HL-60 (cell line): Measurements from ENCODE around the gene ASPRV1.
A peak's percentile ranks its signal among the peaks of the same experiment; 100 is the strongest.

ENCODE experiments used
- DNase-seq, 2 experiments: peaks; one replicate each; pipeline ENCODE4 v3.0.0-alpha.2; 2010 to 2020; ENCODE audit warnings: low read depth in 1 of 2, low spot score in 1 of 2
- H3K27ac ChIP-seq: fragments of 250-450 bp; sonication (Bioruptor Pico); replicated peaks from 2 replicates; pipeline ENCODE4 v1.5.1; 2020; ENCODE audit warnings: mild to moderate bottlenecking, moderate library complexity
- H3K27me3 ChIP-seq: fragments of 250-450 bp; sonication (Bioruptor Pico); 2 replicates; pipeline ENCODE4 v1.5.1; 2021; ENCODE audit warnings: mild to moderate bottlenecking, moderate library complexity; ENCODE audit not compliant: insufficient read depth, poor library complexity, severe bottlenecking
- H3K4me3 ChIP-seq: replicated peaks from 2 replicates; pipeline ENCODE4 v1.5.1; 2011; ENCODE audit warnings: mild to moderate bottlenecking, control low read depth, low read length; ENCODE audit not compliant: insufficient read depth
- GABPA ChIP-seq: IDR thresholded peaks from 2 replicates; pipeline ENCODE4 v1.6.1; 2012; ENCODE audit warnings: low read depth
- POLR2AphosphoS5 ChIP-seq: IDR thresholded peaks from 2 replicates; pipeline ENCODE4 v1.6.1; 2012; ENCODE audit warnings: low read depth
- SPI1 ChIP-seq: IDR thresholded peaks from 2 replicates; pipeline ENCODE4 v1.6.1; 2012; ENCODE audit warnings: low read depth, mild to moderate bottlenecking, borderline replicate concordance
- TF ChIP-seq, protein P1 (sequence below): IDR thresholded peaks from one replicate; pipeline ENCODE4 v1.5.1; 2011; ENCODE audit warnings: low read length, control low read depth, inconsistent platforms; ENCODE audit not compliant: insufficient read depth
- TF ChIP-seq, protein P2 (sequence below): IDR thresholded peaks from 2 replicates; pipeline ENCODE4 v1.6.1; 2012; ENCODE audit warnings: low read depth; ENCODE audit not compliant: insufficient replicate concordance

Gene ASPRV1

DNA sequence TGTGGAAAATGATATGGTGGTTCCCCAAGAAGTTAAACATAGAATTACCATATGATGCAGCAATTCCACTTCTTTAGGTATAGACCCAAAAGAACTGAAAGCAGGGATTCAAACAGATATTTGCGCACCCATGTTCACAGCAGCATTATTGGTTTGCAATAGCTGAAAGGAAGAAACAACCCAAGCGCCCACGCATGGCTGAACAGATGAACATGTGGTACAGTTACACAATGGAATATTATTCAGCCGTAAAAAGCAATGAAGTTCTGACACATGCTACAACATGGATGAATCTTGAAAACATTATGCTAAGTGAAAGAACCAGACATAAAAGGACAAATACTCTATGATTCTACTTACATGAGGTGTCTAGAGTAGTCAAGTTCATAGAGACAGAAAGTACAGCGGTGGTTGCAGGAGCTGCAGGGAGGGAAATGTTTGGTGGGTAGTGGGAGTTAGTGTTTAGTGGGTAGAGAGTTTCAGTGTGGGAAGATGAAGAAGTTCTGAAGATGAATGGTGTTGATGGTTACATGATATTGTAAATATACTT, 26.7 kb upstream of the ASPRV1 start:
- TF ChIP-seq, protein P1, sequence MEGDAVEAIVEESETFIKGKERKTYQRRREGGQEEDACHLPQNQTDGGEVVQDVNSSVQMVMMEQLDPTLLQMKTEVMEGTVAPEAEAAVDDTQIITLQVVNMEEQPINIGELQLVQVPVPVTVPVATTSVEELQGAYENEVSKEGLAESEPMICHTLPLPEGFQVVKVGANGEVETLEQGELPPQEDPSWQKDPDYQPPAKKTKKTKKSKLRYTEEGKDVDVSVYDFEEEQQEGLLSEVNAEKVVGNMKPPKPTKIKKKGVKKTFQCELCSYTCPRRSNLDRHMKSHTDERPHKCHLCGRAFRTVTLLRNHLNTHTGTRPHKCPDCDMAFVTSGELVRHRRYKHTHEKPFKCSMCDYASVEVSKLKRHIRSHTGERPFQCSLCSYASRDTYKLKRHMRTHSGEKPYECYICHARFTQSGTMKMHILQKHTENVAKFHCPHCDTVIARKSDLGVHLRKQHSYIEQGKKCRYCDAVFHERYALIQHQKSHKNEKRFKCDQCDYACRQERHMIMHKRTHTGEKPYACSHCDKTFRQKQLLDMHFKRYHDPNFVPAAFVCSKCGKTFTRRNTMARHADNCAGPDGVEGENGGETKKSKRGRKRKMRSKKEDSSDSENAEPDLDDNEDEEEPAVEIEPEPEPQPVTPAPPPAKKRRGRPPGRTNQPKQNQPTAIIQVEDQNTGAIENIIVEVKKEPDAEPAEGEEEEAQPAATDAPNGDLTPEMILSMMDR = no peak
- no peak for TF ChIP-seq SPI1
- TF ChIP-seq, protein P2, sequence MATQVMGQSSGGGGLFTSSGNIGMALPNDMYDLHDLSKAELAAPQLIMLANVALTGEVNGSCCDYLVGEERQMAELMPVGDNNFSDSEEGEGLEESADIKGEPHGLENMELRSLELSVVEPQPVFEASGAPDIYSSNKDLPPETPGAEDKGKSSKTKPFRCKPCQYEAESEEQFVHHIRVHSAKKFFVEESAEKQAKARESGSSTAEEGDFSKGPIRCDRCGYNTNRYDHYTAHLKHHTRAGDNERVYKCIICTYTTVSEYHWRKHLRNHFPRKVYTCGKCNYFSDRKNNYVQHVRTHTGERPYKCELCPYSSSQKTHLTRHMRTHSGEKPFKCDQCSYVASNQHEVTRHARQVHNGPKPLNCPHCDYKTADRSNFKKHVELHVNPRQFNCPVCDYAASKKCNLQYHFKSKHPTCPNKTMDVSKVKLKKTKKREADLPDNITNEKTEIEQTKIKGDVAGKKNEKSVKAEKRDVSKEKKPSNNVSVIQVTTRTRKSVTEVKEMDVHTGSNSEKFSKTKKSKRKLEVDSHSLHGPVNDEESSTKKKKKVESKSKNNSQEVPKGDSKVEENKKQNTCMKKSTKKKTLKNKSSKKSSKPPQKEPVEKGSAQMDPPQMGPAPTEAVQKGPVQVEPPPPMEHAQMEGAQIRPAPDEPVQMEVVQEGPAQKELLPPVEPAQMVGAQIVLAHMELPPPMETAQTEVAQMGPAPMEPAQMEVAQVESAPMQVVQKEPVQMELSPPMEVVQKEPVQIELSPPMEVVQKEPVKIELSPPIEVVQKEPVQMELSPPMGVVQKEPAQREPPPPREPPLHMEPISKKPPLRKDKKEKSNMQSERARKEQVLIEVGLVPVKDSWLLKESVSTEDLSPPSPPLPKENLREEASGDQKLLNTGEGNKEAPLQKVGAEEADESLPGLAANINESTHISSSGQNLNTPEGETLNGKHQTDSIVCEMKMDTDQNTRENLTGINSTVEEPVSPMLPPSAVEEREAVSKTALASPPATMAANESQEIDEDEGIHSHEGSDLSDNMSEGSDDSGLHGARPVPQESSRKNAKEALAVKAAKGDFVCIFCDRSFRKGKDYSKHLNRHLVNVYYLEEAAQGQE = no peak
- no peak for TF ChIP-seq GABPA
- no peak for TF ChIP-seq POLR2AphosphoS5
- H3K27ac ChIP-seq = no peak overlapping the region
- no peaks in the 10 kb centered on the region for H3K27me3 ChIP-seq
- H3K4me3 ChIP-seq = no peak overlapping the region
- no peak for DNase-seq

DNA sequence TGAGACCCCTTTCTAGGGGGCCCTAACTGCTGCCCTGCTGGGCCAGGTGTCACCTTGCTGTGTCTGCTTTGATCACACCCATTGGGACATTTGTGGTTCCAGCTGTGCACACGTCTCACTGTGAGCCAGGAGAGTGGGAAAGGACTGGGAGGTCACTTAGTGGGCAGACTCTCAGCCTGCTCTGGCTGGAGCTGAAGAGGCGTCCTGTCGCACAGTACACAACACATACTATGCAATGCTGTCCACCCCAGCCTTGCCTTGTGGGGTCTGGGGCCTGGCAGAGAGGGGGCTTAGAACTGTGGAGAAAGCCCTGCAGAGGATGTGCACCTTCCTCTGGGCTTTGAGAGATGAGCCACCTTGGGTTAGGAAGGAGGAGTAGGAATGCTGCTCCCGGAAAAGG, 25.3 kb upstream of the ASPRV1 start:
- H3K27me3 ChIP-seq = no peaks in the 10 kb centered on the region
- no peak for DNase-seq
- H3K4me3 ChIP-seq = no peak overlapping the region
- TF ChIP-seq SPI1 (no peak), POLR2AphosphoS5 (no peak), GABPA (no peak)
- TF ChIP-seq, protein P1 = no peak
- TF ChIP-seq, protein P2 = no peak
- peak overlapping the region; percentile 74 for H3K27ac ChIP-seq

DNA sequence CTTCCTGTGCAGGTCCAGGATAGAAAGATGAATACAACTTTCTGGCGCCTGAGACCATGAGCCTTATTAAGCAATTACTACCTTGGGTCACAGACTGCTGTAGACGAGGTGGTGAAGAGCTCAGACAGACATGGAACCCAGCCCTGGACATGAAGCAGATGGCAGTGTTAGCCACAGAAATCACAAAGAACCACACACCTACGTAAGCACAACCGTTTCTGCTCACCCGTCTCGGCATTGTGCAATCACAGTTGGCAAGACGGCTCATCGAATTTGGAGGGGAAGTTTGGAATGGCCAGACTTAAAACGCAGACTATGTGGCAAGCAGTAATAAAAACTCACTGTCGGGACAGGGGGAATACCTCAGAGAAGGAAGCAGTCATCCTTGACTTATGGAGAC, 24.3 kb upstream of the ASPRV1 start:
- Histone ChIP-seq H3K4me3 (no peak overlapping the region), H3K27me3 (no peaks in the 10 kb centered on the region), H3K27ac (peak overlapping the region; percentile 74)
- TF ChIP-seq POLR2AphosphoS5 (peak; percentile 96), GABPA (no peak), SPI1 (peak; percentile 49; the same call in 1 of the 2 replicates)
- TF ChIP-seq, protein P2 = no peak
- TF ChIP-seq, protein P1 = no peak
- DNase-seq = peak; percentile 98 to 100
